ENCODE data around the gene TSPAN7.

DNA sequence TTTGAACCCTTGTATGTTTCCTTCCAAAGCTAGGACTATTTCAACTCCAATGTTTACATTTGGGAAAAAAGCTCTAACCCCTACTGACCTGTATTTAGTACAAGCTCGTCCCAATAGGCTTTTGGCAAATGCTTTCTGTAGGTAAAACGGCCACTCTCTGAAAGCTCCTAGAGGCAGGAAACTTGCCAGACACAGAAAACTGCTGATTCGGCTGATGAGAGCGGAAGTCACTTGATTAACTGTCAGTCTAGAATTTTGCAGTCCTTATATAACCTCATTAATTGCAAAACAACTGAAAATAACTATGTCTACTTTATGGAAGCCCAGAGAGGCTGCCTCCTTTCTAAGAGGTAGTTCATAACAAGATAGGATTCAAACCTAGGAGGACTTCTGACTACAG, 108.1 kb downstream of the TSPAN7 start:
- TF ChIP-seq, protein P1, sequence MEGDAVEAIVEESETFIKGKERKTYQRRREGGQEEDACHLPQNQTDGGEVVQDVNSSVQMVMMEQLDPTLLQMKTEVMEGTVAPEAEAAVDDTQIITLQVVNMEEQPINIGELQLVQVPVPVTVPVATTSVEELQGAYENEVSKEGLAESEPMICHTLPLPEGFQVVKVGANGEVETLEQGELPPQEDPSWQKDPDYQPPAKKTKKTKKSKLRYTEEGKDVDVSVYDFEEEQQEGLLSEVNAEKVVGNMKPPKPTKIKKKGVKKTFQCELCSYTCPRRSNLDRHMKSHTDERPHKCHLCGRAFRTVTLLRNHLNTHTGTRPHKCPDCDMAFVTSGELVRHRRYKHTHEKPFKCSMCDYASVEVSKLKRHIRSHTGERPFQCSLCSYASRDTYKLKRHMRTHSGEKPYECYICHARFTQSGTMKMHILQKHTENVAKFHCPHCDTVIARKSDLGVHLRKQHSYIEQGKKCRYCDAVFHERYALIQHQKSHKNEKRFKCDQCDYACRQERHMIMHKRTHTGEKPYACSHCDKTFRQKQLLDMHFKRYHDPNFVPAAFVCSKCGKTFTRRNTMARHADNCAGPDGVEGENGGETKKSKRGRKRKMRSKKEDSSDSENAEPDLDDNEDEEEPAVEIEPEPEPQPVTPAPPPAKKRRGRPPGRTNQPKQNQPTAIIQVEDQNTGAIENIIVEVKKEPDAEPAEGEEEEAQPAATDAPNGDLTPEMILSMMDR (IDR thresholded peaks at IDR 0.05; ENCODE audit: insufficient read depth, low read depth, low read length): no peak
- no peak for TF ChIP-seq EZH2 (IDR thresholded peaks at IDR 0.05; ENCODE audit: insufficient read depth, low read length)

Measured in astrocyte (in vitro differentiated cells and primary cell).